Measurements from ENCODE around the gene BBIP1. TPM values are rescaled to one million over a fixed set of nuclear protein-coding genes. Genes with fewer than 3 reads are reported as not detected.
A peak's percentile ranks its signal among the peaks of the same experiment; 100 is the strongest.

The BBIP1 gene
- total and polyA plus RNA-seq, 9 of the 15 experiments (the other 6 are each of a cell fraction or from before 2014, with no cell fraction given), result 5.2 to 31.0 (median 19.4) TPM

DNA sequence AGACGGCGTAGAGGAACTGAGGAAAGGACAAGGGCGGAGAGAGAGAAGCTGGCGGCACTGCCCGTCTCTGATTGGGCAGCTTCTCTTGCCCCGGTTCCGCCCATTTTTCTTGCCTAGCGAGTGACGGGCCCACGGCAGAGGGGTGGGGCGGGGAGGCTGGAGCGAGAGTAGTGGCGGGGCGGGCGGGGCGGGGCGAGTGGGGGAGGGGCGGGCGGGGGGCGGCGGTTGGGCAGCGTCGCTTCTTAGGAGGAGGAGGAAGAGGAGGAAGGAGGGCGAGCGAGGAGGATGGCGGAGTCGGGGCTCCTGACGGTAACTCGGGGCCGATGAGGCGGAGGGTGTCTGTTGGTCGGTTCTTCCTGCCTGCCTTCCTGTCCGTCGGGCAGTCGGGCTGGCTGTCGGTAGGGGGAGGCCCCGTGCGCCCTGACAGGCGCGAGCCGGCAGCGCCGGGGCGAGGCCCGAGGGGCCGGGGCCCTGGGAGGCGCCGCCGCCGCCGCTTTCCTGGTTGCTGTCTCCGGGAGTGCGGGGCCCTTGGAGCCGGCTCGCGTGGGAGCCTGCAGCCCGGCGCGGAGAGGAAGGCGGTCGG lies 460 bp upstream of the BBIP1 start, which contains the start of gene SHOC2 (continued):
- TF ChIP-seq DEAF1 (CRISPR knock-in tag; IDR thresholded peaks at IDR 0.05) (no peak), BMI1 (IDR thresholded peaks at IDR 0.05; ENCODE audit: low read length) (no peak), HNRNPLL (IDR thresholded peaks at IDR 0.05; ENCODE audit: low read depth, low read length, poor library complexity, severe bottlenecking) (peak; percentile 51), NONO (IDR thresholded peaks at IDR 0.05; ENCODE audit: low read depth in 2 of 2, low read length in 1 of 2) (peak in 1 of 2 experiments; percentile 62; a peak in 1 of 4 replicates), NFIC (IDR thresholded peaks at IDR 0.05) (peak; percentile 19; the same call in 1 of the 2 replicates)

DNA sequence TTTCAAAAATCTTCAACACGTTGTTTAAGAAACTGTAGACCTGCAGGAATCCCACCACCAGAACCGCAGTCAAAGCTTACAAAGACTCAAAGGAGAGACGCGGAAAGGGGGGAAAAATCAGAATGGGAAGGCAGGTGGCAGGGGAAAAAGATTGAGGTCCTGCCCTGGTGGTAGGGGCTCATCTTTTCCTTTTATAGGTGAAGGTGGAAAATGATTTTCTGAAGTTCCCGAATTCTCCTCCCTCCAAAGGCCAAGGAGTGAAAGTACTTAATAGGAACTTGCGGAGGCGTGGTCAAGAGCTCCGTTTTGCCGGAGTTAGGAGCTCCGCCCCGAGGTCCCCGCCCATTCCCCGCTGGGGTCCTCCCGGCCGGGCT lies 724 bp downstream of the BBIP1 start:
- ChIA-PET POLR2A (interaction anchor here (0.6 to 2.4 kb wide), 12 partner anchors 8 to 802 kb away, joined by 3 to 16 read pairs (median 4); partner anchors contain the start of gene PDCD4), CTCF (ENCODE audit: low intra/inter-chr PET ratio) (no interaction called here)
- BruUV-seq (replicated peaks), result no TSS peak
- peak; percentile 84 to 94 (median 88) for DNase-seq (ENCODE audit: extremely low read depth in 1 of 4, low spot score in 3 of 4)
- 4% methylated on average over 9 of the region's 15 CpGs for WGBS (ENCODE audit: insufficient coverage, low coverage, missing lambda C conversion rate)
- in situ Hi-C loops (cut with MboI) (no loop called here), intact Hi-C loops (cut with micrococcal nuclease) (no loop called here)
- no peaks in the 10 kb centered on the region for H4K20me1 ChIP-seq (replicated peaks; ENCODE audit: control insufficient read depth, insufficient read depth, low read length)
- H2AFZ ChIP-seq (ENCODE audit: low read depth, low read length), result peak overlapping the region; percentile 92
- no peaks in the 10 kb centered on the region for H3K9me3 ChIP-seq (replicated peaks; ENCODE audit: control insufficient read depth, insufficient read depth, low read depth, low read length)
- peak overlapping the region; percentile 99 for H3K27ac ChIP-seq (ENCODE audit: extremely low read depth, low read depth, low read length)
- peak overlapping the region; percentile 90 for H3K4me3 ChIP-seq
- no peaks in the 10 kb centered on the region for H3K9me1 ChIP-seq (ENCODE audit: control insufficient read depth, insufficient read depth, low read length)
- H3K36me3 ChIP-seq (ENCODE audit: control insufficient read depth, insufficient read depth, low read length), result no peaks in the 10 kb centered on the region
- peaks cover 41% of the 10 kb centered on the region for H3K79me2 ChIP-seq (ENCODE audit: control insufficient read depth, insufficient read depth, low read length)
- no peak for FAIRE-seq
- H3K4me1 ChIP-seq (replicated peaks in 1 of 2; ENCODE audit: control insufficient read depth in 2 of 2, insufficient read depth in 2 of 2, low read length in 2 of 2), result peaks cover 0 to 12% of the 10 kb centered on the region in 2 experiments; a peak in 2 of 5 replicates
- ATAC-seq, result no peak
- H3K27me3 ChIP-seq (ENCODE audit: control insufficient read depth in 2 of 2, insufficient read depth in 2 of 2, low read length in 2 of 2), result no peaks in the 10 kb centered on the region
- peak overlapping the region; percentile 93 to 95 for H3K9ac ChIP-seq (ENCODE audit: insufficient read depth in 1 of 2, low read depth in 2 of 2, low read length in 2 of 2)
- H3K4me2 ChIP-seq (ENCODE audit: insufficient read depth, low read length), result peak overlapping the region; percentile 91
- TF ChIP-seq PHB (CRISPR knock-in tag; IDR thresholded peaks at IDR 0.05) (no peak), BRD4 (IDR thresholded peaks at IDR 0.05) (no peak), RFX1 (IDR thresholded peaks at IDR 0.05) (no peak), KLF16 (IDR thresholded peaks at IDR 0.05) (peak; percentile 92; the same call in 1 of the 2 replicates), NRF1 (conservative IDR thresholded peaks at IDR 0.05 in 1 of 2, IDR thresholded peaks at IDR 0.05 in 1 of 2) (peak in 1 of 2 experiments; percentile 24; a peak in 2 of 4 replicates), ZNF586 (CRISPR knock-in tag; conservative IDR thresholded peaks at IDR 0.05) (0 out of 2 replicates have a peak, but pooled peaks have one; percentile 18), SMAD4 (CRISPR knock-in tag; conservative IDR thresholded peaks at IDR 0.05) (0 out of 2 replicates have a peak, but pooled peaks have one; percentile 4), ZNF134 (CRISPR knock-in tag; conservative IDR thresholded peaks at IDR 0.05) (no peak), E2F4 (CRISPR knock-in tag; IDR thresholded peaks at IDR 0.05; ENCODE audit: low read depth) (no peak), GABPA (tag; conservative IDR thresholded peaks at IDR 0.05; ENCODE audit: low read depth) (no peak), DACH1 (IDR thresholded peaks at IDR 0.05; ENCODE audit: partially characterized antibody) (no peak), PTTG1 (tag; IDR thresholded peaks at IDR 0.05; ENCODE audit: low read depth) (no peak), ZFP36 (IDR thresholded peaks at IDR 0.05; ENCODE audit: low read depth, low read length, partially characterized antibody) (no peak), TEAD4 (IDR thresholded peaks at IDR 0.05; ENCODE audit: low read length) (no peak), TEAD4 (CRISPR knock-in tag; IDR thresholded peaks at IDR 0.05; ENCODE audit: borderline replicate concordance) (no peak), ETV1 (tag; conservative IDR thresholded peaks at IDR 0.05; ENCODE audit: low read depth) (no peak)

Measured in K562 (cell line).